HepG2 (cell line): Measurements from ENCODE around the gene AKAP1. TPM values are rescaled to one million over a fixed set of nuclear protein-coding genes. Genes with fewer than 3 reads are reported as not detected.

Experiments used
- BCL6 ChIP-seq: IDR thresholded peaks from 2 replicates; pipeline ENCODE4 v1.6.1; 2016; ENCODE audit warnings: missing genetic modification reagents, missing compliant biosample characterization
- HCFC1 ChIP-seq: fragments of 150-350 bp; IDR thresholded peaks from 2 replicates; pipeline ENCODE4 v1.6.1; 2014; ENCODE audit warnings: low read depth, low read length
- HHEX ChIP-seq: IDR thresholded peaks from 2 replicates; pipeline ENCODE4 v1.6.1; 2016; ENCODE audit warnings: control low read depth
- HNF4G ChIP-seq, 2 experiments: sonication (generic) in 1 of 2; formaldehyde crosslinking in 1 of 2; IDR thresholded peaks; 2 replicates each; pipeline versions ENCODE4 v1.4.0 to v1.6.1; 2011 to 2020; ENCODE audit warnings: borderline replicate concordance in 2 of 2, low read depth in 2 of 2, mild to moderate bottlenecking in 2 of 2, low read length in 1 of 2, missing genetic modification reagents in 1 of 2, moderate library complexity in 1 of 2
- HOXA3 ChIP-seq: sonication (generic); formaldehyde crosslinking; IDR thresholded peaks from 2 replicates; pipeline ENCODE4 v1.5.0; 2020; ENCODE audit warnings: missing genetic modification reagents
- KAT8 ChIP-seq: IDR thresholded peaks from 2 replicates; pipeline ENCODE4 v1.6.1; 2016; ENCODE audit warnings: missing genetic modification reagents, missing compliant biosample characterization
- MLX ChIP-seq: IDR thresholded peaks from 2 replicates; pipeline ENCODE4 v1.6.1; 2016
- MTA3 ChIP-seq: sonication (generic); formaldehyde crosslinking; IDR thresholded peaks from 2 replicates; pipeline ENCODE4 v1.4.0; 2020; ENCODE audit warnings: missing genetic modification reagents
- NR1H2 ChIP-seq: sonication (generic); formaldehyde crosslinking; IDR thresholded peaks from 2 replicates; pipeline ENCODE4 v1.8.1; 2022; ENCODE audit warnings: low read depth, missing genetic modification reagents, borderline replicate concordance
- NR3C1 ChIP-seq: sonication (generic); formaldehyde crosslinking; IDR thresholded peaks from 2 replicates; pipeline ENCODE4 v1.4.0; 2020; ENCODE audit warnings: missing genetic modification reagents
- PLRG1 ChIP-seq: fragments of 450-650 bp; conservative IDR thresholded peaks from 2 replicates; pipeline ENCODE4 v1.6.1; 2016
- RFX3 ChIP-seq: IDR thresholded peaks from 2 replicates; pipeline ENCODE4 v1.6.1; 2016; ENCODE audit warnings: missing biosample characterization, missing genetic modification reagents
- SMAD3 ChIP-seq: sonication (generic); formaldehyde crosslinking; IDR thresholded peaks from 2 replicates; pipeline ENCODE4 v1.4.0; 2020; ENCODE audit warnings: missing genetic modification reagents
- TAF15 ChIP-seq: fragments of 200-400 bp; formaldehyde crosslinking; IDR thresholded peaks from one replicate; pipeline ENCODE4 v1.6.1; 2018; ENCODE audit warnings: mild to moderate bottlenecking, low read depth, low read length; ENCODE audit not compliant: poor library complexity, severe bottlenecking
- ZNF3 ChIP-seq: IDR thresholded peaks from 2 replicates; pipeline ENCODE4 v1.7.0; 2017; ENCODE audit warnings: inconsistent platforms
- ZNF432 ChIP-seq: sonication (generic); formaldehyde crosslinking; IDR thresholded peaks from 2 replicates; pipeline ENCODE4 v1.5.0; 2020; ENCODE audit warnings: missing genetic modification reagents, mild to moderate bottlenecking, borderline replicate concordance
- ZNF501 ChIP-seq: sonication (generic); formaldehyde crosslinking; IDR thresholded peaks from 2 replicates; pipeline ENCODE4 v1.5.1; 2020; ENCODE audit warnings: mild to moderate bottlenecking, moderate library complexity, missing genetic modification reagents
- ZNF510 ChIP-seq: sonication (generic); formaldehyde crosslinking; IDR thresholded peaks from 2 replicates; pipeline ENCODE4 v1.4.0; 2020; ENCODE audit warnings: low read depth, mild to moderate bottlenecking, missing genetic modification reagents
- ZNF558 ChIP-seq: sonication (generic); formaldehyde crosslinking; IDR thresholded peaks from 2 replicates; pipeline ENCODE4 v1.9.0; 2022; ENCODE audit warnings: mild to moderate bottlenecking, missing genetic modification reagents, borderline replicate concordance
- ZNF7 ChIP-seq: IDR thresholded peaks from 2 replicates; pipeline ENCODE4 v1.6.1; 2016; ENCODE audit warnings: missing biosample characterization, missing genetic modification reagents
- ZNF737 ChIP-seq: sonication (generic); formaldehyde crosslinking; IDR thresholded peaks from 2 replicates; pipeline ENCODE4 v1.5.0; 2020; ENCODE audit warnings: missing genetic modification reagents, mild to moderate bottlenecking, borderline replicate concordance
- polyA plus RNA-seq, 8 experiments: library from polyadenylated mRNA; depleted of rRNA in 3 of 8; stranded (reverse) in 7 of 8; unstranded in 1 of 8; fragments of >200 nt; fragmentation: Illumina TruSeq in 4 of 8; extraction: Trizol in 4 of 8; gene quantifications; 2 replicates each; pipeline versions ENCODE4 v1.2.1 to v1.2.3, GENCODE V29; 2011 to 2016; ENCODE audit warnings: low read depth in 4 of 8, missing spikeins in 1 of 8, mixed read lengths in 1 of 8; ENCODE audit not compliant: insufficient read depth in 1 of 8
- total RNA-seq, 5 experiments: library from RNA; depleted of rRNA; stranded (reverse); fragments of >200 nt; fragmentation: Illumina TruSeq; extraction: Trizol; gene quantifications; 2 replicates each; pipeline ENCODE4 v1.2.3, GENCODE V29; 2016; ENCODE audit warnings: low read depth in 1 of 5
- TF ChIP-seq, protein P1 (sequence below): sonication (generic); formaldehyde crosslinking; IDR thresholded peaks from 2 replicates; pipeline ENCODE4 v1.8.0; 2023; ENCODE audit warnings: mild to moderate bottlenecking, missing genetic modification reagents
- TF ChIP-seq, protein P2 (sequence below): sonication (generic); formaldehyde crosslinking; IDR thresholded peaks from 2 replicates; pipeline ENCODE4 v1.5.0; 2020; ENCODE audit warnings: mild to moderate bottlenecking, missing genetic modification reagents
- TF ChIP-seq, protein P3 (sequence below): sonication (generic); IDR thresholded peaks from 2 replicates; pipeline ENCODE4 v1.6.1; 2016; ENCODE audit warnings: low read depth, borderline replicate concordance
- TF ChIP-seq, protein P4 (sequence below): IDR thresholded peaks from 2 replicates; pipeline ENCODE4 v1.6.1; 2016; ENCODE audit warnings: control low read depth
- TF ChIP-seq, protein P5 (sequence below): sonication (generic); formaldehyde crosslinking; IDR thresholded peaks from 2 replicates; pipeline ENCODE4 v1.4.0; 2020; ENCODE audit warnings: missing genetic modification reagents

AKAP1 gene
- total and polyA plus RNA-seq, 2 of the 13 experiments (the other 11 are each of a cell fraction or from before 2014, with no cell fraction given): 101 to 131 TPM

DNA sequence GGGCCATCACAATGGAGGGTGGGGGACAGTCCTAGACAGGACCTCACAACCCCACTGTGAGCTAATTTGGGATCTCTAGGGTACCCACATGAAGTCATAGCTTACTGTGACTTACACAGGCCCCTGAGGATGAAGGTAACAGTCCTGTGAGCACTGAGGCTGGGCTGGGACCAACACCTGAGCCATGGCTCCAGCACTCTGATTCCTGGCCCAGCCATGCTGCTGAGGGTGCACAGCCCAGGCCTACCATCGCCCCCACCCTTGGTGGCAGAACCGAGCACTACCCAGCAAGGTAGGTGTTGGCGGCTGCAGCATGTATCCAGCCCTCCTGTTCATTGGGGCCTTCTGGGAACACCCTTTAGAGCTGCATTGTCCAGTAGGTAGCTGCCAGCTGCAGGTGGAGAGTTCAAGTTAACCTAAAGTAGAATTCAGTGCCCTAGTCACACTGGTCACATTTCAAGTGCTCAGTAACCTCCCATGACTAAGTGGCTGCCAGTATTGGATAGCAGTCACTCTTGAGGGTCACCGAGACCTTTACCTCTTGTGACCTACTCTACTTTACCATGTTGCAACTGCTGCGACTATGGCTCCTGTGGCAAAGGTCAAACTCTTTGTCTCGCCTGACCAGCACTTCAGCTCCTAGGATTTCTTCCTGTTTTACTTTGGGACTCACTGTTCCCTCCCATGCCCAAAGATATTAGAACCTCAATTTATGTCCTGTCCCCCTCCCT, 11.6 kb downstream of the AKAP1 start (continued):
- TF ChIP-seq, protein P1, sequence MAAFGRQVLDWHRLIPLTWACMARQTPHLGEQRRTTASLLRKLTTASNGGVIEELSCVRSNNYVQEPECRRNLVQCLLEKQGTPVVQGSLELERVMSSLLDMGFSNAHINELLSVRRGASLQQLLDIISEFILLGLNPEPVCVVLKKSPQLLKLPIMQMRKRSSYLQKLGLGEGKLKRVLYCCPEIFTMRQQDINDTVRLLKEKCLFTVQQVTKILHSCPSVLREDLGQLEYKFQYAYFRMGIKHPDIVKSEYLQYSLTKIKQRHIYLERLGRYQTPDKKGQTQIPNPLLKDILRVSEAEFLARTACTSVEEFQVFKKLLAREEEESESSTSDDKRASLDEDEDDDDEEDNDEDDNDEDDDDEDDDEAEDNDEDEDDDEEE (CRISPR knock-in tag): no peak
- TF ChIP-seq ZNF3 (no peak), ZNF737 (no peak), HOXA3 (0 out of 2 replicates have a peak, but pooled peaks have one; percentile 33), ZNF7 (CRISPR knock-in tag) (no peak), HCFC1 (no peak), ZNF558 (no peak), NR3C1 (no peak), TAF15 (no peak), HHEX (0 out of 2 replicates have a peak, but pooled peaks have one; percentile 19), RFX3 (CRISPR knock-in tag) (no peak), HNF4G (IDR thresholded peaks at IDR 0.05; ENCODE audit: borderline replicate concordance, low read depth, low read length) (peak; percentile 75), HNF4G (CRISPR knock-in tag; IDR thresholded peaks at IDR 0.05; ENCODE audit: borderline replicate concordance, low read depth) (no peak), SMAD3 (no peak), MTA3 (no peak), ZNF432 (CRISPR knock-in tag) (no peak), ZNF501 (CRISPR knock-in tag) (no peak), ZNF510 (CRISPR knock-in tag) (no peak), BCL6 (peak; percentile 59), MLX (CRISPR knock-in tag) (no peak), NR1H2 (CRISPR knock-in tag) (no peak), PLRG1 (no peak), KAT8 (CRISPR knock-in tag) (no peak)
- TF ChIP-seq, protein P2, sequence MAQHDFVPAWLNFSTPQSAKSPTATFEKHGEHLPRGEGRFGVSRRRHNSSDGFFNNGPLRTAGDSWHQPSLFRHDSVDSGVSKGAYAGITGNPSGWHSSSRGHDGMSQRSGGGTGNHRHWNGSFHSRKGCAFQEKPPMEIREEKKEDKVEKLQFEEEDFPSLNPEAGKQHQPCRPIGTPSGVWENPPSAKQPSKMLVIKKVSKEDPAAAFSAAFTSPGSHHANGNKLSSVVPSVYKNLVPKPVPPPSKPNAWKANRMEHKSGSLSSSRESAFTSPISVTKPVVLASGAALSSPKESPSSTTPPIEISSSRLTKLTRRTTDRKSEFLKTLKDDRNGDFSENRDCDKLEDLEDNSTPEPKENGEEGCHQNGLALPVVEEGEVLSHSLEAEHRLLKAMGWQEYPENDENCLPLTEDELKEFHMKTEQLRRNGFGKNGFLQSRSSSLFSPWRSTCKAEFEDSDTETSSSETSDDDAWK (CRISPR knock-in tag): no peak
- TF ChIP-seq, protein P3, sequence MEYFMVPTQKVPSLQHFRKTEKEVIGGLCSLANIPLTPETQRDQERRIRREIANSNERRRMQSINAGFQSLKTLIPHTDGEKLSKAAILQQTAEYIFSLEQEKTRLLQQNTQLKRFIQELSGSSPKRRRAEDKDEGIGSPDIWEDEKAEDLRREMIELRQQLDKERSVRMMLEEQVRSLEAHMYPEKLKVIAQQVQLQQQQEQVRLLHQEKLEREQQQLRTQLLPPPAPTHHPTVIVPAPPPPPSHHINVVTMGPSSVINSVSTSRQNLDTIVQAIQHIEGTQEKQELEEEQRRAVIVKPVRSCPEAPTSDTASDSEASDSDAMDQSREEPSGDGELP: no peak
- TF ChIP-seq, protein P4, sequence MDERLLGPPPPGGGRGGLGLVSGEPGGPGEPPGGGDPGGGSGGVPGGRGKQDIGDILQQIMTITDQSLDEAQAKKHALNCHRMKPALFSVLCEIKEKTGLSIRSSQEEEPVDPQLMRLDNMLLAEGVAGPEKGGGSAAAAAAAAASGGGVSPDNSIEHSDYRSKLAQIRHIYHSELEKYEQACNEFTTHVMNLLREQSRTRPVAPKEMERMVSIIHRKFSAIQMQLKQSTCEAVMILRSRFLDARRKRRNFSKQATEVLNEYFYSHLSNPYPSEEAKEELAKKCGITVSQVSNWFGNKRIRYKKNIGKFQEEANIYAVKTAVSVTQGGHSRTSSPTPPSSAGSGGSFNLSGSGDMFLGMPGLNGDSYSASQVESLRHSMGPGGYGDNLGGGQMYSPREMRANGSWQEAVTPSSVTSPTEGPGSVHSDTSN (CRISPR knock-in tag): no peak
- TF ChIP-seq, protein P5, sequence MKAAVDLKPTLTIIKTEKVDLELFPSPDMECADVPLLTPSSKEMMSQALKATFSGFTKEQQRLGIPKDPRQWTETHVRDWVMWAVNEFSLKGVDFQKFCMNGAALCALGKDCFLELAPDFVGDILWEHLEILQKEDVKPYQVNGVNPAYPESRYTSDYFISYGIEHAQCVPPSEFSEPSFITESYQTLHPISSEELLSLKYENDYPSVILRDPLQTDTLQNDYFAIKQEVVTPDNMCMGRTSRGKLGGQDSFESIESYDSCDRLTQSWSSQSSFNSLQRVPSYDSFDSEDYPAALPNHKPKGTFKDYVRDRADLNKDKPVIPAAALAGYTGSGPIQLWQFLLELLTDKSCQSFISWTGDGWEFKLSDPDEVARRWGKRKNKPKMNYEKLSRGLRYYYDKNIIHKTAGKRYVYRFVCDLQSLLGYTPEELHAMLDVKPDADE (CRISPR knock-in tag): no peak
